Measurements from ENCODE around the gene CCDC81. TPM values are rescaled to one million over a fixed set of nuclear protein-coding genes. Genes with fewer than 3 reads are reported as not detected.

CCDC81 gene
- total RNA-seq, 1 experiment from 2014 or later: 1.1 TPM

DNA sequence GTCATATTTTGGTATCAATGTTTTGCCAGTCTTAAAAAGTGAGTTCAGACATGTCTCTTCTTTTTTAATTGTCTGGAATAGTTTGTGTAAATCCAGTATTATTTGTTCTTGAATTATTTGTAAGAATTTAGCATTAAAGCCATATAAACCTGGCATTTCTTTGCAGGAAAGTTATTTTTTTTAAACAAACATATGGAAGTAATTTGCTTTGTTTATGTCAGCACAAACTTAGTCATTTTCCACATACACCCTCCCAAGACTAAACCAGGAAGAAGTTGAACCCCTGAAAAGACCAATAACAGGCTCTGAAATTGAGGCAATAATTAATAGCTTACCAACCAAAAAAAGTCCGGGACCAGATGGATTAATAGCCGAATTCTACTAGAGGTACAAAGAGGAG, 9.1 kb upstream of the CCDC81 start:
- CTCF ChIA-PET: no interaction called here
- H3K9me3 ChIP-seq (ENCODE audit: low read depth, low read length, poor library complexity, severe bottlenecking): no peaks in the 10 kb centered on the region
- DNase-seq (ENCODE audit: low spot score): no peak
- POLR2A ChIA-PET (ENCODE audit: low non-redundant PET): no interaction called here
- TF ChIP-seq EZH2 (IDR thresholded peaks at IDR 0.05; ENCODE audit: borderline replicate concordance, low read depth, low read length, poor library complexity, severe bottlenecking): no peak
- TF ChIP-seq, protein P1, sequence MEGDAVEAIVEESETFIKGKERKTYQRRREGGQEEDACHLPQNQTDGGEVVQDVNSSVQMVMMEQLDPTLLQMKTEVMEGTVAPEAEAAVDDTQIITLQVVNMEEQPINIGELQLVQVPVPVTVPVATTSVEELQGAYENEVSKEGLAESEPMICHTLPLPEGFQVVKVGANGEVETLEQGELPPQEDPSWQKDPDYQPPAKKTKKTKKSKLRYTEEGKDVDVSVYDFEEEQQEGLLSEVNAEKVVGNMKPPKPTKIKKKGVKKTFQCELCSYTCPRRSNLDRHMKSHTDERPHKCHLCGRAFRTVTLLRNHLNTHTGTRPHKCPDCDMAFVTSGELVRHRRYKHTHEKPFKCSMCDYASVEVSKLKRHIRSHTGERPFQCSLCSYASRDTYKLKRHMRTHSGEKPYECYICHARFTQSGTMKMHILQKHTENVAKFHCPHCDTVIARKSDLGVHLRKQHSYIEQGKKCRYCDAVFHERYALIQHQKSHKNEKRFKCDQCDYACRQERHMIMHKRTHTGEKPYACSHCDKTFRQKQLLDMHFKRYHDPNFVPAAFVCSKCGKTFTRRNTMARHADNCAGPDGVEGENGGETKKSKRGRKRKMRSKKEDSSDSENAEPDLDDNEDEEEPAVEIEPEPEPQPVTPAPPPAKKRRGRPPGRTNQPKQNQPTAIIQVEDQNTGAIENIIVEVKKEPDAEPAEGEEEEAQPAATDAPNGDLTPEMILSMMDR (conservative IDR thresholded peaks at IDR 0.05; ENCODE audit: low read depth, low read length): no peak
- BruUV-seq (replicated peaks): no TSS peak
- no peaks in the 10 kb centered on the region for H3K36me3 ChIP-seq (ENCODE audit: insufficient read depth, low read length, poor library complexity, severe bottlenecking)
- intact Hi-C loops (cut with micrococcal nuclease; ENCODE audit: unreplicated experiment): no loop called here
- H3K27ac ChIP-seq (ENCODE audit: low read depth, low read length, poor library complexity, severe bottlenecking): no peak overlapping the region
- no peaks in the 10 kb centered on the region for H3K27me3 ChIP-seq (replicated peaks; ENCODE audit: insufficient read depth, low read depth, low read length, poor library complexity)
- H3K4me1 ChIP-seq (ENCODE audit: insufficient read depth, low read length, poor library complexity, severe bottlenecking): no peaks in the 10 kb centered on the region
- no peak overlapping the region for H3K4me3 ChIP-seq (ENCODE audit: low read depth, low read length, poor library complexity, severe bottlenecking)

DNA sequence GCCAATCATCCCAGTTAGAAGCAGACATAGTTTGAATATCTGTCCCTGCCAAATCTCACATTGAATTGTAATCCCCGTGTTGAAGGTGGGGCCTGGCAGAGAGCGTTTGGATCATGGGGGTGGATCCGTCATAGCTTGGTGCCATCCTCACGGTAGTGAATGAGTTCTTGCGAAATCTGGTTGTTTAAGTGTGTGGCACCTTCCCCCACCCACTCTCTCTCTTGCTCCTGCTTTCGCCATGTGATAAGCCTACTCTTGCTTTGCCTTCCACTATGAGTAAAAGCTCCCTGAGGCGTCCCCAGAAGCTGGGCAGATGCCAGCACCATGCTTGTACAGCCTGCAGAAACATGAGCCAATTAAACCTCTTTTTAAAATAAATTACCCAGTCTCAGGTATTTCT, 5.0 kb upstream of the CCDC81 start:
- BruUV-seq (replicated peaks): no TSS peak
- intact Hi-C loops (cut with micrococcal nuclease; ENCODE audit: unreplicated experiment): no loop called here
- Histone ChIP-seq H3K36me3 (ENCODE audit: insufficient read depth, low read length, poor library complexity, severe bottlenecking) (no peaks in the 10 kb centered on the region), H3K27ac (ENCODE audit: low read depth, low read length, poor library complexity, severe bottlenecking) (no peak overlapping the region), H3K27me3 (replicated peaks; ENCODE audit: insufficient read depth, low read depth, low read length, poor library complexity) (no peaks in the 10 kb centered on the region), H3K4me3 (ENCODE audit: low read depth, low read length, poor library complexity, severe bottlenecking) (no peak overlapping the region), H3K9me3 (ENCODE audit: low read depth, low read length, poor library complexity, severe bottlenecking) (no peaks in the 10 kb centered on the region), H3K4me1 (ENCODE audit: insufficient read depth, low read length, poor library complexity, severe bottlenecking) (no peaks in the 10 kb centered on the region)
- TF ChIP-seq, protein P1 (conservative IDR thresholded peaks at IDR 0.05; ENCODE audit: low read depth, low read length): no peak
- TF ChIP-seq EZH2 (IDR thresholded peaks at IDR 0.05; ENCODE audit: borderline replicate concordance, low read depth, low read length, poor library complexity, severe bottlenecking): no peak
- POLR2A ChIA-PET (ENCODE audit: low non-redundant PET): no interaction called here
- no peak for DNase-seq (ENCODE audit: low spot score)
- CTCF ChIA-PET: no interaction called here

DNA sequence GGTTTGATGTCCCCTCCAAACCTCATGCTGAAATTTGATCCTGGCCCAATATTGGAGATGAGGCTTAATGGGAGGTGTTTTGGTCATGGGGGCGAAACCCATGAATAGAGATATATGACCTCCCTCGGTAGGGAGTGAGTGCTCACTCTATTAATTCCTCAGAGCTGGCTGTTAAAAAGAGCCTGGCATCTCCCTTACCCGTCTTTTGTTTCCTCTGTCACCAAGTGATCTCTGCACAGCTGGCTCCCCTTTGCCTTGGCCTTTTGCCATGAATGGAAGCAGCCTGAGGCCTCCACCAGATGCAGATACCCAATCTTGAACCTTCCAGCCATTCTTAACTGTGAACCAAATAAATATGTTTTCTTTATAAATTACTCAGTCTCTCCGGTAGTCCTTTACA, 4.5 kb upstream of the CCDC81 start:
- no peaks in the 10 kb centered on the region for H3K9me3 ChIP-seq (ENCODE audit: low read depth, low read length, poor library complexity, severe bottlenecking)
- H3K27ac ChIP-seq (ENCODE audit: low read depth, low read length, poor library complexity, severe bottlenecking): no peak overlapping the region
- ChIA-PET CTCF (no interaction called here), POLR2A (ENCODE audit: low non-redundant PET) (no interaction called here)
- H3K36me3 ChIP-seq (ENCODE audit: insufficient read depth, low read length, poor library complexity, severe bottlenecking): no peaks in the 10 kb centered on the region
- DNase-seq (ENCODE audit: low spot score): no peak
- BruUV-seq (replicated peaks): no TSS peak
- H3K27me3 ChIP-seq (replicated peaks; ENCODE audit: insufficient read depth, low read depth, low read length, poor library complexity): no peaks in the 10 kb centered on the region
- no peak overlapping the region for H3K4me3 ChIP-seq (ENCODE audit: low read depth, low read length, poor library complexity, severe bottlenecking)
- H3K4me1 ChIP-seq (ENCODE audit: insufficient read depth, low read length, poor library complexity, severe bottlenecking): no peaks in the 10 kb centered on the region
- intact Hi-C loops (cut with micrococcal nuclease; ENCODE audit: unreplicated experiment): no loop called here
- TF ChIP-seq, protein P1 (conservative IDR thresholded peaks at IDR 0.05; ENCODE audit: low read depth, low read length): no peak
- no peak for TF ChIP-seq EZH2 (IDR thresholded peaks at IDR 0.05; ENCODE audit: borderline replicate concordance, low read depth, low read length, poor library complexity, severe bottlenecking)
